ENCODE measurements around the gene SLC30A9.

DNA sequence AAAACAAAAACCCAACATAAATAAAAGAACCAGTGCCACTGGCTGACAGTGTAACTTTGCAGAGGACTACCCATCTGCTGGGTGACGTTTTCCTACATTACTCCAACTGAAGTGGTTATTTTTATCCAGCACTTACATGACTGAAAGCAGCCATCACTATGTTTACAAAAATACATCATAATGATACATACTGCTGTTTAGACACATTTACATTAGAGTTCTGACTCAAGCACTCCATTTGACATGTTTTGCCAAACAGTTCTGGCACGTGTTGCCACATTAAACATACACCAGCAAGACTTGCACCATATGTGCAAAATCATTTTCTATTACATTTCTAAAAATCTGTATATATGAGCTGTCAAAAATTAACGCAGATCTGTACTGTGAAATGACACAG is 122.5 kb downstream of the SLC30A9 start:
- TF ChIP-seq EZH2 (IDR thresholded peaks at IDR 0.05; ENCODE audit: low read length, unreplicated experiment) = no peak
- TF ChIP-seq, protein P1, sequence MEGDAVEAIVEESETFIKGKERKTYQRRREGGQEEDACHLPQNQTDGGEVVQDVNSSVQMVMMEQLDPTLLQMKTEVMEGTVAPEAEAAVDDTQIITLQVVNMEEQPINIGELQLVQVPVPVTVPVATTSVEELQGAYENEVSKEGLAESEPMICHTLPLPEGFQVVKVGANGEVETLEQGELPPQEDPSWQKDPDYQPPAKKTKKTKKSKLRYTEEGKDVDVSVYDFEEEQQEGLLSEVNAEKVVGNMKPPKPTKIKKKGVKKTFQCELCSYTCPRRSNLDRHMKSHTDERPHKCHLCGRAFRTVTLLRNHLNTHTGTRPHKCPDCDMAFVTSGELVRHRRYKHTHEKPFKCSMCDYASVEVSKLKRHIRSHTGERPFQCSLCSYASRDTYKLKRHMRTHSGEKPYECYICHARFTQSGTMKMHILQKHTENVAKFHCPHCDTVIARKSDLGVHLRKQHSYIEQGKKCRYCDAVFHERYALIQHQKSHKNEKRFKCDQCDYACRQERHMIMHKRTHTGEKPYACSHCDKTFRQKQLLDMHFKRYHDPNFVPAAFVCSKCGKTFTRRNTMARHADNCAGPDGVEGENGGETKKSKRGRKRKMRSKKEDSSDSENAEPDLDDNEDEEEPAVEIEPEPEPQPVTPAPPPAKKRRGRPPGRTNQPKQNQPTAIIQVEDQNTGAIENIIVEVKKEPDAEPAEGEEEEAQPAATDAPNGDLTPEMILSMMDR (conservative IDR thresholded peaks at IDR 0.05; ENCODE audit: low read depth, low read length) = no peak
- no peak for TF ChIP-seq EZH2phosphoT487 (IDR thresholded peaks at IDR 0.05; ENCODE audit: borderline replicate concordance, low read length)

Measured in PC-3 (cell line).